HG03457 (cell line): ENCODE data around the gene ICAM4.
"Not testable (repeated sequence)": the region's sequence is repeated elsewhere in the genome, so short reads cannot be mapped to it uniquely, and the experiment has no call there.

ENCODE experiments used
- ATAC-seq: cut with Tn5 transposase; IDR thresholded peaks from one replicate; pipeline ENCODE4 v1.9.1; 2021; ENCODE audit warnings: moderate number of reproducible peaks; ENCODE audit not compliant: unreplicated experiment

Gene ICAM4

GRCh38 chr19:10336725-10337124 lies 50.0 kb downstream of the ICAM4 start:
- ATAC-seq = not testable (repeated sequence)
